ENCODE measurements around the gene SDF4.

DNA sequence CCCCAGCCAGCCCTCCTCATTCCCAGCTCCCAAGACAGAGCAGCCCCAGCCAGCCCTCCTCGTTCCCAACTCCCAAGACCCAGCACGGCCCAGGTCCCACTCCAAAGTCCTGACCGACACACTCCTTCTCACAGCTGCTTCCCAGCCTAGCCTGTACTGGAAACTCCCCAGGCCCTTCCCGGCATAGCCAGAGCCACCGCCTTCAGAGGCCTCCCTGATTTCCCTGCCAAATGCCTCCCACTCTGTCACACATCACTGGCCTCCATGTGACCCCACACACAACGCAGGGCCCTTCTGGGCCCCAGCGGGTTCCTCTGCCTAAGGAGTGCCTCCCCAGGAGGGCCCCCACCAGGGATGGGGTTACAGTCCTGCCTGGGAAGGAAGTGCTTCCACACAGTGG is 39.0 kb upstream of the SDF4 start:
- TF ChIP-seq, protein P1, sequence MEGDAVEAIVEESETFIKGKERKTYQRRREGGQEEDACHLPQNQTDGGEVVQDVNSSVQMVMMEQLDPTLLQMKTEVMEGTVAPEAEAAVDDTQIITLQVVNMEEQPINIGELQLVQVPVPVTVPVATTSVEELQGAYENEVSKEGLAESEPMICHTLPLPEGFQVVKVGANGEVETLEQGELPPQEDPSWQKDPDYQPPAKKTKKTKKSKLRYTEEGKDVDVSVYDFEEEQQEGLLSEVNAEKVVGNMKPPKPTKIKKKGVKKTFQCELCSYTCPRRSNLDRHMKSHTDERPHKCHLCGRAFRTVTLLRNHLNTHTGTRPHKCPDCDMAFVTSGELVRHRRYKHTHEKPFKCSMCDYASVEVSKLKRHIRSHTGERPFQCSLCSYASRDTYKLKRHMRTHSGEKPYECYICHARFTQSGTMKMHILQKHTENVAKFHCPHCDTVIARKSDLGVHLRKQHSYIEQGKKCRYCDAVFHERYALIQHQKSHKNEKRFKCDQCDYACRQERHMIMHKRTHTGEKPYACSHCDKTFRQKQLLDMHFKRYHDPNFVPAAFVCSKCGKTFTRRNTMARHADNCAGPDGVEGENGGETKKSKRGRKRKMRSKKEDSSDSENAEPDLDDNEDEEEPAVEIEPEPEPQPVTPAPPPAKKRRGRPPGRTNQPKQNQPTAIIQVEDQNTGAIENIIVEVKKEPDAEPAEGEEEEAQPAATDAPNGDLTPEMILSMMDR (IDR thresholded peaks at IDR 0.05): no peak
- no peak for TF ChIP-seq EZH2 (IDR thresholded peaks at IDR 0.05; ENCODE audit: borderline replicate concordance, insufficient read depth, low read depth, low read length, poor library complexity, severe bottlenecking)

Measured in B cell (primary cell).